ENCODE data around the gene ECE1.

- no peak for TF ChIP-seq CTCF (conservative IDR thresholded peaks at IDR 0.05; ENCODE audit: low read depth, low read length)
- TF ChIP-seq POLR2A (IDR thresholded peaks at IDR 0.05; ENCODE audit: low read depth, low read length), result no peak
- TF ChIP-seq NFE2L2 (IDR thresholded peaks at IDR 0.05; ENCODE audit: low read depth, low read length), result no peak
- TF ChIP-seq USF2 (IDR thresholded peaks at IDR 0.05; ENCODE audit: low read depth, low read length), result no peak
- no peak for TF ChIP-seq FOS (IDR thresholded peaks at IDR 0.05; ENCODE audit: low read depth, low read length)
- no peak for TF ChIP-seq RAD21 (IDR thresholded peaks at IDR 0.05; ENCODE audit: low read length)
- no peak for TF ChIP-seq CHD1 (IDR thresholded peaks at IDR 0.05; ENCODE audit: low read depth, low read length)
- TF ChIP-seq MXI1 (IDR thresholded peaks at IDR 0.05; ENCODE audit: borderline replicate concordance, low read depth, low read length), result no peak
Observed at GRCh38 chr1:21185221-21185731, 105.0 kb downstream of the ECE1 start.

Measured in IMR-90 (cell line).